Brain microvascular endothelial cell (primary cell): ENCODE data around the gene CCZ1B.
"Not testable (repeated sequence)": the region's sequence is repeated elsewhere in the genome, so short reads cannot be mapped to it uniquely, and the experiment has no call there.

Experiments
- DNase-seq: peaks from one replicate; pipeline ENCODE4 v3.0.0-alpha.2; 2020
- H3K27ac ChIP-seq: fragments of 250-450 bp; sonication (Bioruptor Pico); 2 replicates; pipeline ENCODE4 v1.5.1; 2020; ENCODE audit warnings: mild to moderate bottlenecking, moderate library complexity
- H3K27me3 ChIP-seq: fragments of 250-450 bp; sonication (Bioruptor Pico); replicated peaks from 2 replicates; pipeline ENCODE4 v1.5.1; 2020; ENCODE audit warnings: mild to moderate bottlenecking
- H3K36me3 ChIP-seq: fragments of 250-450 bp; sonication (Bioruptor Pico); replicated peaks from 2 replicates; pipeline ENCODE4 v1.5.1; 2020; ENCODE audit warnings: mild to moderate bottlenecking
- H3K4me3 ChIP-seq: 2 replicates; pipeline ENCODE4 v1.5.1; 2011; ENCODE audit warnings: low read depth, mild to moderate bottlenecking, control low read depth, low read length, moderate library complexity
- in situ Hi-C: cut with HindIII; loops from 2 replicates; pipeline ENCODE4 v1.10.0; 2017; ENCODE audit warnings: low sequenced_read_pairs, low pct_ligation_motif_present

CCZ1B gene

DNA sequence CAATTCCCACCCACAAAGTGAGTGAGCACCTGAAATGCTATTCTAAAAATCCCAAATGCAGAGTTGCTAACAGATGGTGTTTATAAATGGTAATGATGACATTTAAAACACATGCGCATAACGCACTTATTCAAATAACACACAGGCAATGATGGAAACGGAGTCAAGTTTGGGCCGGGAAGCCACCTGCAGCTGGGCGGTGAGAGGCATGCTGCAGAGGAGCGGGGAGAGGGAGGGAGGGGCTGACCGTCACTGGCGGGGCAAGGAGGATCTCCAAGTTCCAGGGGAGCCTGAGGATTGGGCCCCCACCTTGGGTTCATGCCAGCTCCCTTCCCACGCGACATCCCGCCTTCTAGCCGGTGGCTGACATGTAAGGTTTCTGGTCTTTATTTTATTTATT, 64.9 kb downstream of the CCZ1B start:
- H3K27ac ChIP-seq, H3K36me3 ChIP-seq, H3K27me3 ChIP-seq, DNase-seq, H3K4me3 ChIP-seq, in situ Hi-C loops: not testable (repeated sequence)

DNA sequence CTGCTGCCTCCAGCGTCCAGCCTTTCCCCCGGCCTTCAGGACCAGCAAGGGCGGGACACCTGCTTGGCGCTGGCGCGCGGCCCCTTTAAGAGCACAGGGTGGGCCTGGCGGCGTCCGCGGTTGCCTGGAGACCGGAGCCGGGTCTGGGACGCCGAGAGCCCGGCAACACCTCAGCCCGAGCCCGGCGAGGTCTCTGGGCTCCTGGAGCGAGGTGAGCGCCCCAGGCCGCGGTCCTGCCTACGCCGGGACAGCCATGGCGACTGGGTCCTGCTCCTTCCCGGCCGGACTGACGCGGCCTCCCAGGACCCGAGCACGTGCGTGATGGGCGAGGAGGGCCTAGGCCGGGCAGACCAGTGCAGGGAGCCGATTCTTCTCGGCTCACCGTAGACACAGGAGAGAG, 72.1 kb downstream of the CCZ1B start, which contains the start of gene RSPH10B2:
Gene RSPH10B2, plus strand, starts transcription at position 140 of the 400 bp plus-strand sequence. CDS start 3,575 bp downstream, outside the sequence.
- H3K36me3 ChIP-seq, H3K4me3 ChIP-seq, DNase-seq, H3K27me3 ChIP-seq, in situ Hi-C loops, H3K27ac ChIP-seq: not testable (repeated sequence)

DNA sequence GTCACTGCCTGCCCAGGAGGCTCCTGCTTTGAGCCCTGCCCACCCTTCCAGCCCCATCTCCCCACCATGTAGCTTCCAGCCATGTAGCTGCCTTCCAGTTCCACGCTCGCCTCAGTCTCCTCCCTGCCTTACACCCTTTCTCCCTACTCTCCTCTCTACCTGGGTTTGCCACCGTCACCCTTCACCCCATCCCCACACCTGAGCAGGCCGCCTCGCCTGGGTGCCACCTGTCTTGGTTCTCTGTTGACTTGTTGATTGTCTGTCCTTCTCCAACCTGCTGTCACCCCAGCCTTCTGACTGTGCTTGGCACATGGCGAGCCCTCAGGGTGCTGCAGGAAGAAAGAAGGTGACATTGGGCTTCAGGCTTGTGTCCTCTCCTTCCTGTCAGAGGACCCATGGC, 75.9 kb downstream of the CCZ1B start:
- H3K27me3 ChIP-seq, in situ Hi-C loops, H3K36me3 ChIP-seq, DNase-seq, H3K4me3 ChIP-seq, H3K27ac ChIP-seq: not testable (repeated sequence)

DNA sequence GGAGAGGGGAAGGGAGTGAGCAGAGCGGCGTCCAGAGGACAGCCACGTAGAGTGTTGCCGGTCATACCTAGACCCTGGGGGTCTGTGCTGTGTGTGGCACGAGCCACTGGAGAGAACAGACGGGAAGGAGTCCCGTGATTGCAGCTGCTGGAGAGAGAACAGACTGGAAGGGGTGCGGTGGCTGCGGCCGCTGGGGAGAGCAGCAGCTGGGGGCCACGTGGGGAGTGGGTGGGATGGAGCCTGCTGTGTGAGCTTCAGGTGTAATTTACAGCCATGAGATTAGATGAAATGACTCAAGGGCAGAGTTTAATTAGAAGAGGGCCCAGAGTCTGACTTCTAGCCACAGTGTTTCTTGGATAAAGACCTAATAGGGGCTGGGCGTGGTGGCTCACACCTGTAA, 76.7 kb downstream of the CCZ1B start:
- H3K27ac ChIP-seq, H3K36me3 ChIP-seq, H3K4me3 ChIP-seq, DNase-seq, H3K27me3 ChIP-seq, in situ Hi-C loops: not testable (repeated sequence)
